ENCODE data around the gene PIPOX. TPM values are rescaled to one million over a fixed set of nuclear protein-coding genes. Genes with fewer than 3 reads are reported as not detected.

The PIPOX gene
- total RNA-seq: 1.7 and 2.9 TPM in 2 replicates

- peak; percentile 31 for TF ChIP-seq CTCF (IDR thresholded peaks at IDR 0.05; ENCODE audit: insufficient read depth, low read depth, low read length)
- no peak within 1 kb of the TSS for H3K4me3 ChIP-seq (ENCODE audit: low read depth, low read length)
- peak; percentile 54 for DNase-seq (ENCODE audit: low read depth)
Observed at GRCh38 chr17:29042679-29043538, at the start of gene PIPOX. Gene PIPOX (plus strand): TSS chr17:29043141. CDS start chr17:29043226, 85 bp downstream.

- TF ChIP-seq CTCF (IDR thresholded peaks at IDR 0.05; ENCODE audit: insufficient read depth, low read depth, low read length): no peak
- DNase-seq (ENCODE audit: low read depth): no peak
- H3K4me3 ChIP-seq (ENCODE audit: low read depth, low read length): no peak overlapping the region
Observed at GRCh38 chr17:28993645-28994426, 49.1 kb upstream of the PIPOX start.

- H3K4me3 ChIP-seq (ENCODE audit: low read depth, low read length): no peak overlapping the region
- DNase-seq (ENCODE audit: low read depth): no peak
- TF ChIP-seq CTCF (IDR thresholded peaks at IDR 0.05; ENCODE audit: insufficient read depth, low read depth, low read length): no peak
Observed at GRCh38 chr17:28996554-28997096, 46.3 kb upstream of the PIPOX start.

GRCh38 chr17:28997806-28998205 is 45.1 kb upstream of the PIPOX start:
- no peak for DNase-seq (ENCODE audit: low read depth)
- no peak for TF ChIP-seq CTCF (IDR thresholded peaks at IDR 0.05; ENCODE audit: insufficient read depth, low read depth, low read length)
- H3K4me3 ChIP-seq (ENCODE audit: low read depth, low read length): no peak overlapping the region

- H3K4me3 ChIP-seq (ENCODE audit: low read depth, low read length): no peak overlapping the region
- TF ChIP-seq CTCF (IDR thresholded peaks at IDR 0.05; ENCODE audit: insufficient read depth, low read depth, low read length): no peak
- DNase-seq (ENCODE audit: low read depth): no peak
Observed at GRCh38 chr17:28999206-28999605, 43.7 kb upstream of the PIPOX start.

GRCh38 chr17:29000973-29001372 is 42.0 kb upstream of the PIPOX start:
- no peak for DNase-seq (ENCODE audit: low read depth)
- H3K4me3 ChIP-seq (ENCODE audit: low read depth, low read length): no peak overlapping the region
- no peak for TF ChIP-seq CTCF (IDR thresholded peaks at IDR 0.05; ENCODE audit: insufficient read depth, low read depth, low read length)
